Upper lobe of left lung (tissue), 4 donors: Measurements from ENCODE around the gene NEURL3.

Source experiments
- CTCF ChIP-seq, 6 experiments: fragments of 450-650 bp in 4 of 6; fragments of 200-600 bp in 2 of 6; sonication (generic) in 2 of 6; IDR thresholded peaks; one replicate each; pipeline ENCODE4 v1.5.1; 2016 to 2019; ENCODE audit warnings: antibody characterized with exemption in 6 of 6
- EP300 ChIP-seq, 4 donors: sonication (generic); formaldehyde crosslinking; IDR thresholded peaks; one replicate each; pipeline ENCODE4 v1.5.1; 2017; ENCODE audit warnings: antibody characterized with exemption in 4 of 4, control low read depth in 2 of 4
- POLR2A ChIP-seq, 4 donors: fragments of 450-650 bp; IDR thresholded peaks; one replicate each; pipeline ENCODE4 v1.5.1; 2016 to 2017; ENCODE audit warnings: antibody characterized with exemption in 4 of 4, mild to moderate bottlenecking in 2 of 4
- POLR2AphosphoS5 ChIP-seq, 2 donors: sonication (generic); formaldehyde crosslinking; IDR thresholded peaks; one replicate each; pipeline ENCODE4 v1.5.1; 2017; ENCODE audit warnings: antibody characterized with exemption in 2 of 2

- peak in 1 of 4 donors; percentile 14 for TF ChIP-seq POLR2A (IDR thresholded peaks at IDR 0.05)
- TF ChIP-seq CTCF (IDR thresholded peaks at IDR 0.05), result no peak
- TF ChIP-seq EP300 (IDR thresholded peaks at IDR 0.05), result peak in 2 of 4 donors; percentile 78 to 81
- TF ChIP-seq POLR2AphosphoS5 (IDR thresholded peaks at IDR 0.05), result peak; percentile 64 to 68
These were observed 23.0 kb upstream of the NEURL3 start for GRCh38 chr2:96528006-96528699.
